A549 (cell line): Measurements from ENCODE around the gene IFI6.

Source experiments
- FOXS1 ChIP-seq: fragments of 250-450 bp; sonication (Bioruptor Pico); IDR thresholded peaks from 2 replicates; pipeline ENCODE4 v1.5.0; 2020; ENCODE audit warnings: mild to moderate bottlenecking, moderate library complexity
- MYC ChIP-seq: IDR thresholded peaks from 2 replicates; pipeline ENCODE4 v1.6.1; 2012; ENCODE audit warnings: mild to moderate bottlenecking, inconsistent platforms, low read length, improper control_type of control experiment, borderline replicate concordance
- POLR2A ChIP-seq: IDR thresholded peaks from 2 replicates; pipeline ENCODE4 v1.6.1; 2012; ENCODE audit warnings: mild to moderate bottlenecking, low read length
- TFCP2L1 ChIP-seq: fragments of 250-450 bp; sonication (Bioruptor Pico); IDR thresholded peaks from 2 replicates; pipeline ENCODE4 v1.5.0; 2021; ENCODE audit warnings: mild to moderate bottlenecking
- TP53 ChIP-seq: fragments of 250-450 bp; sonication (Bioruptor Pico); IDR thresholded peaks from 2 replicates; pipeline ENCODE4 v1.5.0; 2021; ENCODE audit warnings: mild to moderate bottlenecking, moderate library complexity
- TF ChIP-seq, protein P1 (sequence below): fragments of >200 bp; sonication (Bioruptor Twin); formaldehyde crosslinking; IDR thresholded peaks from 3 replicates; pipeline ENCODE4 v1.5.1; 2016
- TF ChIP-seq, protein P2 (sequence below): IDR thresholded peaks from 2 replicates; pipeline ENCODE4 v1.6.1; 2012

DNA sequence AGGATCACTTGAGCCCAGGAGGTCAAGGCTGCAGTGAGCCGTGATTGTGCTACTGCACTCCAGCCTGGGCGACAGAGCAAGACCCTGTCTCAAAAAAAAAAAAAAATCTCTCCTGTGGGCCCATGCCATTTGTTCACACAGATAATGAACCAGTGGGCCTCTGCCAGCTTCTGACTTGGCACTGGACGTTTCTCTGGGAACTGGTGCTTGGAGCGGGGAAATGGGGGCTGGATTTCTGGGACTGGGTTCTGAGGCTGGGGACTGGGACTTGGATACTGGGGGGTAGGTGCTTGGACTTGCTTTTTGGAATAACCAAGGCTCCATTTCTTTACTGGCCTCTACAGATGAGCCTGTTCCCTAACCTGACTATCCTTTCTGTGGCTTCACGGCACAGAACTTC is 9.7 kb downstream of the IFI6 start:
- TF ChIP-seq MYC: no peak
- no peak for TF ChIP-seq POLR2A
- TF ChIP-seq, protein P1, sequence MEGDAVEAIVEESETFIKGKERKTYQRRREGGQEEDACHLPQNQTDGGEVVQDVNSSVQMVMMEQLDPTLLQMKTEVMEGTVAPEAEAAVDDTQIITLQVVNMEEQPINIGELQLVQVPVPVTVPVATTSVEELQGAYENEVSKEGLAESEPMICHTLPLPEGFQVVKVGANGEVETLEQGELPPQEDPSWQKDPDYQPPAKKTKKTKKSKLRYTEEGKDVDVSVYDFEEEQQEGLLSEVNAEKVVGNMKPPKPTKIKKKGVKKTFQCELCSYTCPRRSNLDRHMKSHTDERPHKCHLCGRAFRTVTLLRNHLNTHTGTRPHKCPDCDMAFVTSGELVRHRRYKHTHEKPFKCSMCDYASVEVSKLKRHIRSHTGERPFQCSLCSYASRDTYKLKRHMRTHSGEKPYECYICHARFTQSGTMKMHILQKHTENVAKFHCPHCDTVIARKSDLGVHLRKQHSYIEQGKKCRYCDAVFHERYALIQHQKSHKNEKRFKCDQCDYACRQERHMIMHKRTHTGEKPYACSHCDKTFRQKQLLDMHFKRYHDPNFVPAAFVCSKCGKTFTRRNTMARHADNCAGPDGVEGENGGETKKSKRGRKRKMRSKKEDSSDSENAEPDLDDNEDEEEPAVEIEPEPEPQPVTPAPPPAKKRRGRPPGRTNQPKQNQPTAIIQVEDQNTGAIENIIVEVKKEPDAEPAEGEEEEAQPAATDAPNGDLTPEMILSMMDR: no peak
- TF ChIP-seq FOXS1 (CRISPR knock-in tag): no peak
- TF ChIP-seq, protein P2, sequence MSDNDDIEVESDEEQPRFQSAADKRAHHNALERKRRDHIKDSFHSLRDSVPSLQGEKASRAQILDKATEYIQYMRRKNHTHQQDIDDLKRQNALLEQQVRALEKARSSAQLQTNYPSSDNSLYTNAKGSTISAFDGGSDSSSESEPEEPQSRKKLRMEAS: no peak
- no peak for TF ChIP-seq TFCP2L1 (CRISPR knock-in tag)
- no peak for TF ChIP-seq TP53 (CRISPR knock-in tag)
